GM12865 (cell line): ENCODE measurements around the gene FAM219B.

Experiments
- DNase-seq: peaks from one replicate; pipeline ENCODE4 v3.0.0; 2010; ENCODE audit warnings: low read depth
- H3K4me3 ChIP-seq: 2 replicates; pipeline ENCODE4 v1.5.1; 2011; ENCODE audit warnings: mild to moderate bottlenecking, low read depth, low read length, control low read depth
- CTCF ChIP-seq: IDR thresholded peaks from 2 replicates; pipeline ENCODE4 v1.5.1; 2011; ENCODE audit warnings: low read length, control low read depth, low read depth, inconsistent platforms; ENCODE audit not compliant: insufficient read depth; ENCODE audit errors: missing control alignments

Gene FAM219B

DNA sequence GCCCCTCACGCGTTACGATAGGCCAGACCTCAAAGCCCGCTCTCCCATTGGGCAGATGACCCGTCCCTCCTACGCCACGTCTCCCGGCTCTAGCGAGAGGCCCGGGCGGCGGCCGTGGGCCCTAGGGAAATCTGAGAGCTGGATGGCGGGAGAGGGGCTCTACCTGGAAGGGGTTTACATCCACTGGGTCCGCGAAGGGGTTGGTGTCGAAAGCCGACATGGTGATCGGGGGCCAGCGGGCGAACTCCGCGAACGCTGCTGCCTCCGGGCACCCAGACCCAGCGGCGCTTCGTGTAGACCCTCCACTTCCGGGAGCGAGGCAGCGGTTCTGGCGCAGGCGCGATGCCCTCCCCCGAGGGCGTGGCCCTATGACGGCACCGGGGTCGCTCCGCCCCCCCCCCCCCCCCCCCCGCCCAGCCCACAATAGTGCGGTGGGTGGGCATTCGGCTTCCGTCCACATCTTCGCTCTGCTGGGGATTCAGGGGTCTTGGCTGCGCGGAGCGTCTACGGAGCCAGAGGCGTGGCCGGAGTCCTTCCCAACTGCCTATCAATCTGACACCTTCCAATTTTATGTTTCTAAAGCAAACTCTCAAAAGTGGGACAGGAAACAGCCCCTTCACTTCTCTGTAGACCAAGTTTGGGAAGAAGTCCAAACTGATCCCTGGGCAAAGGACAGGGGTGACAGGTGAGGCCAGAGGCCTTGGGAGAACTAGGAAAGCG is 33.5 kb downstream of the FAM219B start, which contains the start of gene SCAMP2:
TSS of gene SCAMP2 (minus strand) at position 330 of the 720 bp plus-strand sequence. CDS start at position 220, 110 bp downstream.
- TF ChIP-seq CTCF = no peak
- peak; percentile 96 for DNase-seq
- H3K4me3 ChIP-seq = peak within 1 kb of the TSS; percentile 99

GRCh38 chr15:74872702-74873035 is 34.0 kb downstream of the FAM219B start:
- H3K4me3 ChIP-seq = peak overlapping the region; percentile 99
- no peak for TF ChIP-seq CTCF
- no peak for DNase-seq

- peak overlapping the region; percentile 99 for H3K4me3 ChIP-seq
- DNase-seq = peak; percentile 43
- no peak for TF ChIP-seq CTCF
Measured at GRCh38 chr15:74870436-74871215, 36.0 kb downstream of the FAM219B start.

GRCh38 chr15:74869726-74870407 is 36.8 kb downstream of the FAM219B start:
- DNase-seq = peak; percentile 96
- no peak for TF ChIP-seq CTCF
- H3K4me3 ChIP-seq = peak overlapping the region; percentile 99

DNA sequence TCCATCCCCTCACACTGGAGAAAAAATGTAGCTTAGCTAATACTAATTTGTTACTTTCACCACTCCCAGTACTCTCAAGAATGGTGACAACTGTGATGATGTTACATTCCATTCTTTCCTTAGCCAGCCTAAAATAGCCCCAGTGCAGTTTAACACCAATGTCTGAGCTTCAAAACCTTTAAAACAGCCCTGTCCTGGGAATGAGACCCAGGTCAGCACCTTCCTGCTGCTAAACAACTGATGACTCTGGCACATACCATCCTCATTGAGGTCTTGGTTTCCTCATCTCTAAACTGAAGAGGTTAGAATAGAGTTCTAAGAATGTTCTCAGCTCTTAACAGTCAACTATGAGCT is 37.3 kb downstream of the FAM219B start:
- H3K4me3 ChIP-seq = peak overlapping the region; percentile 34
- DNase-seq = no peak
- no peak for TF ChIP-seq CTCF

GRCh38 chr15:74868059-74868458 is 38.6 kb downstream of the FAM219B start:
- H3K4me3 ChIP-seq = no peak overlapping the region
- DNase-seq = no peak
- no peak for TF ChIP-seq CTCF
